ENCODE measurements around the gene NFKBIL1.

The NFKBIL1 gene

GRCh38 chr6:31573239-31574105 lies 26.1 kb downstream of the NFKBIL1 start:
- Histone ChIP-seq H3K14ac (ENCODE audit: low read length) (no peak overlapping the region), H2BK15ac (ENCODE audit: low read length) (no peak overlapping the region), H3K4me1 (ENCODE audit: control insufficient read depth in 2 of 2, insufficient read depth in 1 of 2, low read depth in 1 of 2, low read length in 2 of 2) (peaks cover 2% of the 10 kb centered on the region in 2 donors), H3K27me3 (ENCODE audit: control insufficient read depth in 3 of 3, insufficient read depth in 3 of 3, low read depth in 1 of 3, low read length in 3 of 3) (peaks cover 0 to 37% (median 0%) of the 10 kb centered on the region in 3 experiments), H2BK5ac (ENCODE audit: low read length) (no peak overlapping the region), H3K9ac (ENCODE audit: low read depth, low read length, poor library complexity) (no peak overlapping the region), H4K91ac (ENCODE audit: low read depth, low read length, poor library complexity) (no peak overlapping the region), H3K4me2 (ENCODE audit: insufficient read depth, low read length, poor library complexity, severe bottlenecking) (no peak overlapping the region), H2AFZ (ENCODE audit: low read length) (no peak overlapping the region), H3K18ac (ENCODE audit: low read length) (peak overlapping the region; percentile 27), H2AK5ac (ENCODE audit: low read depth, low read length) (peak overlapping the region; percentile 19), H3K27ac (replicated peaks; ENCODE audit: low read length) (no peak overlapping the region), H3K23ac (ENCODE audit: low read depth, low read length, poor library complexity) (no peak overlapping the region), H2BK12ac (ENCODE audit: low read length) (no peak overlapping the region), H3K9me3 (replicated peaks in 1 of 2; ENCODE audit: control insufficient read depth in 2 of 2, insufficient read depth in 1 of 2, low read depth in 1 of 2, low read length in 2 of 2) (no peaks in the 10 kb centered on the region), H3K4ac (ENCODE audit: low read length) (no peak overlapping the region), H3K79me1 (ENCODE audit: low read depth, low read length) (no peaks in the 10 kb centered on the region), H3K4me3 (ENCODE audit: low read length in 2 of 2) (no peak overlapping the region), H4K8ac (ENCODE audit: low read depth, low read length) (no peak overlapping the region), H2BK120ac (ENCODE audit: low read depth, low read length) (no peak overlapping the region), H3K36me3 (replicated peaks in 1 of 2; ENCODE audit: control insufficient read depth in 2 of 2, insufficient read depth in 2 of 2, low read length in 2 of 2) (no peaks in the 10 kb centered on the region)
- no peak for DNase-seq (ENCODE audit: low spot score)
- no CpG with 5 or more reads among the region's 9 CpGs for WGBS, 2 donors (ENCODE audit: extremely low coverage in 2 of 2, insufficient read length in 2 of 2, insufficient replicate concordance in 1 of 2)

DNA sequence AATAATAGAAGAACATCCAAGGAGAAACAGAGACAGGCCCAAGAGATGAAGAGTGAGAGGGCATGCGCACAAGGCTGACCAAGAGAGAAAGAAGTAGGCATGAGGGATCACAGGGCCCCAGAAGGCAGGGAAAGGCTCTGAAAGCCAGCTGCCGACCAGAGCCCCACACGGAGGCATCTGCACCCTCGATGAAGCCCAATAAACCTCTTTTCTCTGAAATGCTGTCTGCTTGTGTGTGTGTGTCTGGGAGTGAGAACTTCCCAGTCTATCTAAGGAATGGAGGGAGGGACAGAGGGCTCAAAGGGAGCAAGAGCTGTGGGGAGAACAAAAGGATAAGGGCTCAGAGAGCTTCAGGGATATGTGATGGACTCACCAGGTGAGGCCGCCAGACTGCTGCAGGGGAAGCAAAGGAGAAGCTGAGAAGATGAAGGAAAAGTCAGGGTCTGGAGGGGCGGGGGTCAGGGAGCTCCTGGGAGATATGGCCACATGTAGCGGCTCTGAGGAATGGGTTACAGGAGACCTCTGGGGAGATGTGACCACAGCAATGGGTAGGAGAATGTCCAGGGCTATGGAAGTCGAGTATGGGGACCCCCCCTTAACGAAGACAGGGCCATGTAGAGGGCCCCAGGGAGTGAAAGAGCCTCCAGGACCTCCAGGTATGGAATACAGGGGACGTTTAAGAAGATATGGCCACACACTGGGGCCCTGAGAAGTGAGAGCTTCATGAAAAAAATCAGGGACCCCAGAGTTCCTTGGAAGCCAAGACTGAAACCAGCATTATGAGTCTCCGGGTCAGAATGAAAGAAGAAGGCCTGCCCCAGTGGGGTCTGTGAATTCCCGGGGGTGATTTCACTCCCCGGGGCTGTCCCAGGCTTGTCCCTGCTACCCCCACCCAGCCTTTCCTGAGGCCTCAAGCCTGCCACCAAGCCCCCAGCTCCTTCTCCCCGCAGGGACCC lies 27.0 kb downstream of the NFKBIL1 start:
- Histone ChIP-seq H3K4me1 (ENCODE audit: control insufficient read depth in 2 of 2, insufficient read depth in 1 of 2, low read depth in 1 of 2, low read length in 2 of 2) (peaks cover 0 to 2% of the 10 kb centered on the region in 2 donors), H2BK12ac (ENCODE audit: low read length) (no peak overlapping the region), H3K27ac (replicated peaks; ENCODE audit: low read length) (no peak overlapping the region), H3K18ac (ENCODE audit: low read length) (no peak overlapping the region), H4K91ac (ENCODE audit: low read depth, low read length, poor library complexity) (no peak overlapping the region), H3K14ac (ENCODE audit: low read length) (no peak overlapping the region), H2BK120ac (ENCODE audit: low read depth, low read length) (no peak overlapping the region), H3K4ac (ENCODE audit: low read length) (no peak overlapping the region), H3K23ac (ENCODE audit: low read depth, low read length, poor library complexity) (no peak overlapping the region), H3K4me2 (ENCODE audit: insufficient read depth, low read length, poor library complexity, severe bottlenecking) (no peak overlapping the region), H4K8ac (ENCODE audit: low read depth, low read length) (no peak overlapping the region), H3K27me3 (ENCODE audit: control insufficient read depth in 3 of 3, insufficient read depth in 3 of 3, low read depth in 1 of 3, low read length in 3 of 3) (peaks cover 0 to 40% (median 0%) of the 10 kb centered on the region in 3 experiments), H3K79me1 (ENCODE audit: low read depth, low read length) (no peaks in the 10 kb centered on the region), H3K9me3 (replicated peaks in 1 of 2; ENCODE audit: control insufficient read depth in 2 of 2, insufficient read depth in 1 of 2, low read depth in 1 of 2, low read length in 2 of 2) (no peaks in the 10 kb centered on the region), H2AFZ (ENCODE audit: low read length) (no peak overlapping the region), H3K4me3 (ENCODE audit: low read length in 2 of 2) (no peak overlapping the region), H3K9ac (ENCODE audit: low read depth, low read length, poor library complexity) (no peak overlapping the region), H2BK5ac (ENCODE audit: low read length) (no peak overlapping the region), H3K36me3 (replicated peaks in 1 of 2; ENCODE audit: control insufficient read depth in 2 of 2, insufficient read depth in 2 of 2, low read length in 2 of 2) (no peaks in the 10 kb centered on the region), H2BK15ac (ENCODE audit: low read length) (no peak overlapping the region), H2AK5ac (ENCODE audit: low read depth, low read length) (peak overlapping the region; percentile 19)
- no CpG with 5 or more reads among the region's 14 CpGs for WGBS, 2 donors (ENCODE audit: extremely low coverage in 2 of 2, insufficient read length in 2 of 2, insufficient replicate concordance in 1 of 2)
- no peak for DNase-seq (ENCODE audit: low spot score)

DNA sequence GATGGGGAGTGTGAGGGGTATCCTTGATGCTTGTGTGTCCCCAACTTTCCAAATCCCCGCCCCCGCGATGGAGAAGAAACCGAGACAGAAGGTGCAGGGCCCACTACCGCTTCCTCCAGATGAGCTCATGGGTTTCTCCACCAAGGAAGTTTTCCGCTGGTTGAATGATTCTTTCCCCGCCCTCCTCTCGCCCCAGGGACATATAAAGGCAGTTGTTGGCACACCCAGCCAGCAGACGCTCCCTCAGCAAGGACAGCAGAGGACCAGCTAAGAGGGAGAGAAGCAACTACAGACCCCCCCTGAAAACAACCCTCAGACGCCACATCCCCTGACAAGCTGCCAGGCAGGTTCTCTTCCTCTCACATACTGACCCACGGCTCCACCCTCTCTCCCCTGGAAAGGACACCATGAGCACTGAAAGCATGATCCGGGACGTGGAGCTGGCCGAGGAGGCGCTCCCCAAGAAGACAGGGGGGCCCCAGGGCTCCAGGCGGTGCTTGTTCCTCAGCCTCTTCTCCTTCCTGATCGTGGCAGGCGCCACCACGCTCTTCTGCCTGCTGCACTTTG lies 28.0 kb downstream of the NFKBIL1 start, which contains the start of gene TNF:
Gene TNF, plus strand, starts transcription at position 231 of the 567 bp plus-strand sequence. Its CDS starts 177 bp downstream, at position 408.
- H3K27me3 ChIP-seq (ENCODE audit: control insufficient read depth in 3 of 3, insufficient read depth in 3 of 3, low read depth in 1 of 3, low read length in 3 of 3): peaks cover 0 to 50% (median under 1%) of the 10 kb centered on the region in 3 experiments
- no peak within 1 kb of the TSS for H2AFZ ChIP-seq (ENCODE audit: low read length)

More for the DNA sequence above, 28.0 kb downstream of the NFKBIL1 start, which contains the start of gene TNF:
- no peak within 1 kb of the TSS for H2BK5ac ChIP-seq (ENCODE audit: low read length)
- no peak within 1 kb of the TSS for H3K14ac ChIP-seq (ENCODE audit: low read length)
- H3K23ac ChIP-seq (ENCODE audit: low read depth, low read length, poor library complexity): no peak within 1 kb of the TSS
- no peak within 1 kb of the TSS for H4K8ac ChIP-seq (ENCODE audit: low read depth, low read length)
- peak within 1 kb of the TSS; percentile 19 for H2AK5ac ChIP-seq (ENCODE audit: low read depth, low read length)
- H3K9ac ChIP-seq (ENCODE audit: low read depth, low read length, poor library complexity): no peak within 1 kb of the TSS
- DNase-seq (ENCODE audit: low spot score): no peak
- H3K18ac ChIP-seq (ENCODE audit: low read length): no peak within 1 kb of the TSS
- H3K9me3 ChIP-seq (replicated peaks in 1 of 2; ENCODE audit: control insufficient read depth in 2 of 2, insufficient read depth in 1 of 2, low read depth in 1 of 2, low read length in 2 of 2): no peaks in the 10 kb centered on the region
- H3K4me3 ChIP-seq (ENCODE audit: low read length in 2 of 2): no peak within 1 kb of the TSS
- no peak within 1 kb of the TSS for H2BK15ac ChIP-seq (ENCODE audit: low read length)
- H3K4ac ChIP-seq (ENCODE audit: low read length): no peak within 1 kb of the TSS
- no peak within 1 kb of the TSS for H2BK12ac ChIP-seq (ENCODE audit: low read length)
- H2BK120ac ChIP-seq (ENCODE audit: low read depth, low read length): no peak within 1 kb of the TSS
- no peaks in the 10 kb centered on the region for H3K36me3 ChIP-seq (replicated peaks in 1 of 2; ENCODE audit: control insufficient read depth in 2 of 2, insufficient read depth in 2 of 2, low read length in 2 of 2)
- WGBS, 2 donors (ENCODE audit: extremely low coverage in 2 of 2, insufficient read length in 2 of 2, insufficient replicate concordance in 1 of 2): no CpG with 5 or more reads among the region's 19 CpGs
- no peaks in the 10 kb centered on the region for H3K79me1 ChIP-seq (ENCODE audit: low read depth, low read length)
- H4K91ac ChIP-seq (ENCODE audit: low read depth, low read length, poor library complexity): no peak within 1 kb of the TSS
- no peak within 1 kb of the TSS for H3K4me2 ChIP-seq (ENCODE audit: insufficient read depth, low read length, poor library complexity, severe bottlenecking)
- peaks cover 0 to 4% of the 10 kb centered on the region in 2 donors for H3K4me1 ChIP-seq (ENCODE audit: control insufficient read depth in 2 of 2, insufficient read depth in 1 of 2, low read depth in 1 of 2, low read length in 2 of 2)
- no peak within 1 kb of the TSS for H3K27ac ChIP-seq (replicated peaks; ENCODE audit: low read length)
